Measurements from ENCODE around the gene SMARCE1. TPM values are rescaled to one million over a fixed set of nuclear protein-coding genes. Genes with fewer than 3 reads are reported as not detected.
A peak's percentile ranks its signal among the peaks of the same experiment; 100 is the strongest.
"Not testable (repeated sequence)": the region's sequence is repeated elsewhere in the genome, so short reads cannot be mapped to it uniquely, and the experiment has no call there.

The SMARCE1 gene
- polyA plus RNA-seq, 2 of the 4 experiments (the other 2 are of a cell fraction), result 109 to 111 TPM

GRCh38 chr17:40588552-40588951, 59.1 kb downstream of the SMARCE1 start:
- no peak for FAIRE-seq
- Histone ChIP-seq H3K27ac (no peak overlapping the region), H3K4me1 (no peaks in the 10 kb centered on the region), H3K9me3 (peaks cover 11% of the 10 kb centered on the region; the same call in 1 of the 3 replicates), H3K4me2 (no peak overlapping the region), H3K4me3 (no peak overlapping the region)
- CTCF ChIA-PET, result interaction anchor here (1.2 to 4.9 kb wide), 2 partner anchors 28 to 269 kb away, joined by 3 to 25 read pairs; no protein-coding TSS in a partner anchor
- POLR2A ChIA-PET, result no interaction called here
- DNase-seq (ENCODE audit: low read depth in 1 of 2, low spot score in 1 of 2), result no peak
- no peak for TF ChIP-seq ATOH8 (CRISPR knock-in tag; IDR thresholded peaks at IDR 0.05; ENCODE audit: low read depth)
- ATAC-seq, result no peak
- WGBS (ENCODE audit: missing lambda C conversion rate), result 73% methylated on average over 2 of the region's 2 CpGs

DNA sequence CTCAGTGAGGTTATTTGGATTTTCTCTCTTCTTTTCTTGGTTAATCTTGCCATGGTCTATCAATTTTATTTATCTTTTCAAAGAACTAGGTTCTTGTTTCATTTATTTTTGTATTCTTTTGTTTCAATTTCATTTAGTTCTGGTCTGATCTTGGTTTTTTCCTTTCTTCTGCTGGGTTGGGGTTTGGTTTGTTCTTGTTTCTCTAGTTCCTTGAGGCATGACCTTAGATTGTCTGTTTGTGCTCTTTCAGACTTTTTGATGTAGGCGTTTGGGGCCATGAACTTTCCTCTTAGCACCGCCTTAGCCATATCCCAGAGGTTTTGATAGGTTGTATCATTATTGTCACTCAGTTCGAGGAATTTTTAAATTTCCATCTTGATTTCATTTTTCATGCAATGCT, 61.4 kb downstream of the SMARCE1 start:
- DNase-seq (ENCODE audit: low read depth in 1 of 2, low spot score in 1 of 2); H3K27ac ChIP-seq; FAIRE-seq; H3K4me1 ChIP-seq; H3K4me3 ChIP-seq; ATAC-seq; H3K4me2 ChIP-seq: not testable (repeated sequence)
- CTCF ChIA-PET, result interaction anchor here (1.2 to 4.9 kb wide), 3 partner anchors 26 to 1077 kb away, joined by 3 to 25 read pairs (median 3); no protein-coding TSS in a partner anchor
- POLR2A ChIA-PET, result interaction anchor here (1.0 kb wide), 1 partner anchor 233 kb away, joined by 3 read pairs; no protein-coding TSS in a partner anchor
- H3K9me3 ChIP-seq, result peaks cover 11% of the 10 kb centered on the region; the same call in 1 of the 3 replicates
- WGBS (ENCODE audit: missing lambda C conversion rate), result 40% methylated on average over 3 of the region's 3 CpGs

DNA sequence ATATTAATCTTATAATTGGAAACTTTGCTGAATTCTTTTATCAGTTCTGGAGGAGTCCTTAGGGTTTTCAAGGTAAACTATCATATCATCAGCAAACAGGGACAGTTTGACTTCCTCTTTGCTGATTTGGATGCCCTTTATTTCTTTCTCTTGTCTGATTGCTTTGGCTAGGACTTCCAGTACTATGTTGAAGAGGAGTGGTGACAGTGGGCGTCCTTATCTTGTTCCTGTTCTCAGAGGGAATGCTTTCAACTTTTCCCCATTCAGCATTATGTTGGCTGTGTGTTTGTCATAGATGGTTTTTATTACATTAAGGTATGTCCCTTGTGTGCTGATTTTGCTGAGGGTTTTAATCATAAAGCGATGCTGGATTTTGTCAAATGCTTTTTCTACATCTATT, 62.7 kb downstream of the SMARCE1 start:
- 41% methylated on average over 2 of the region's 2 CpGs for WGBS (ENCODE audit: missing lambda C conversion rate)
- H3K9me3 ChIP-seq, result peaks cover 11% of the 10 kb centered on the region; the same call in 1 of the 3 replicates
- FAIRE-seq; H3K27ac ChIP-seq; H3K4me2 ChIP-seq; ATAC-seq; H3K4me1 ChIP-seq; DNase-seq (ENCODE audit: low read depth in 1 of 2, low spot score in 1 of 2); POLR2A ChIA-PET; H3K4me3 ChIP-seq: not testable (repeated sequence)
- CTCF ChIA-PET, result interaction anchor here (0.7 to 2.0 kb wide), 4 partner anchors 9 to 208 kb away, joined by 3 to 5 read pairs (median 4); no protein-coding TSS in a partner anchor

- H3K4me1 ChIP-seq, result no peaks in the 10 kb centered on the region
- WGBS (ENCODE audit: missing lambda C conversion rate), result 34% methylated on average over 11 of the region's 11 CpGs
- no peak for FAIRE-seq
- TF ChIP-seq FOSB (CRISPR knock-in tag; IDR thresholded peaks at IDR 0.05) (no peak), NR3C1 (IDR thresholded peaks at IDR 0.05) (no peak), RNF2 (IDR thresholded peaks at IDR 0.05; ENCODE audit: borderline replicate concordance, low read depth) (no peak), CHD4 (IDR thresholded peaks at IDR 0.05; ENCODE audit: borderline replicate concordance) (no peak), PHF8 (IDR thresholded peaks at IDR 0.05; ENCODE audit: borderline replicate concordance, low read depth) (no peak), JUNB (IDR thresholded peaks at IDR 0.05) (no peak), RCOR1 (IDR thresholded peaks at IDR 0.05; ENCODE audit: low read depth, low read length) (no peak), FOXS1 (CRISPR knock-in tag; IDR thresholded peaks at IDR 0.05) (no peak)
- TF ChIP-seq, protein P1, sequence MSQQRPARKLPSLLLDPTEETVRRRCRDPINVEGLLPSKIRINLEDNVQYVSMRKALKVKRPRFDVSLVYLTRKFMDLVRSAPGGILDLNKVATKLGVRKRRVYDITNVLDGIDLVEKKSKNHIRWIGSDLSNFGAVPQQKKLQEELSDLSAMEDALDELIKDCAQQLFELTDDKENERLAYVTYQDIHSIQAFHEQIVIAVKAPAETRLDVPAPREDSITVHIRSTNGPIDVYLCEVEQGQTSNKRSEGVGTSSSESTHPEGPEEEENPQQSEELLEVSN (IDR thresholded peaks at IDR 0.05; ENCODE audit: borderline replicate concordance, low read depth), result no peak
- ChIA-PET CTCF (interaction anchor here (0.6 to 3.1 kb wide), 6 partner anchors 11 to 1066 kb away, joined by 3 to 10 read pairs (median 6); no protein-coding TSS in a partner anchor), POLR2A (no interaction called here)
- H3K27ac ChIP-seq, result no peak overlapping the region
- H3K4me3 ChIP-seq, result no peak overlapping the region
- H3K4me2 ChIP-seq, result no peak overlapping the region
- no peak for DNase-seq (ENCODE audit: low read depth in 1 of 2, low spot score in 1 of 2)
- ATAC-seq, result 0 out of 6 replicates have a peak, but pooled peaks have one; percentile 26 to 39
- H3K9me3 ChIP-seq, result peaks cover 7% of the 10 kb centered on the region; the same call in 1 of the 3 replicates
These were observed 65.2 kb downstream of the SMARCE1 start for GRCh38 chr17:40582328-40582901.

DNA sequence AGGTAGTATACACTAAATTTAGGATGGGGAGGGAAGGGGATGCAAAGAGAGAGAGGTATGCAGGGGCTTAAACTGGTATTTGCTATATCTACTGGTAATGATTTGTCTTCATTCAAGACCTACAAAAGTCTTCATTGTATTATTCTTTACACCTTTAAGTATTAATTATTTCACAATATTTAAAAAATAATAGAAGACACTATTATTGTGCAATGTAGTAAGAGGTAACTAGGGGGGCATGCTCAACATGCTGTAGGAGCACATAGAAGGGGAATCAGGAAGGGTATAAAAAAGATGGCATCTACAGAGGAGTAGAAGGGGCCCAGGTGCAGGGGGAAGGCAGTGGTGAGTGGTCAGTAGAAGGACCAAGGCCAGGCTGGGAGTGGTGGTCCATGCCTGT, 67.5 kb downstream of the SMARCE1 start:
- no peak for FAIRE-seq
- CTCF ChIA-PET, result interaction anchor here (1.7 kb wide), 1 partner anchor 8 kb away, joined by 5 read pairs; no protein-coding TSS in a partner anchor
- TF ChIP-seq FOXS1 (CRISPR knock-in tag; IDR thresholded peaks at IDR 0.05) (no peak), HMGXB4 (CRISPR knock-in tag; IDR thresholded peaks at IDR 0.05; ENCODE audit: borderline replicate concordance) (no peak), NFE2L2 (conservative IDR thresholded peaks at IDR 0.05; ENCODE audit: low read length) (no peak), ZNF302 (CRISPR knock-in tag; IDR thresholded peaks at IDR 0.05) (no peak), EP300 (IDR thresholded peaks at IDR 0.05) (no peak), POLR2A (IDR thresholded peaks at IDR 0.05; ENCODE audit: low read length) (no peak), RARB (CRISPR knock-in tag; IDR thresholded peaks at IDR 0.05) (no peak), HOXA7 (CRISPR knock-in tag; IDR thresholded peaks at IDR 0.05) (no peak), JUN (IDR thresholded peaks at IDR 0.05) (no peak), HOXB5 (CRISPR knock-in tag; IDR thresholded peaks at IDR 0.05) (no peak), BCL3 (IDR thresholded peaks at IDR 0.05) (no peak), EHF (CRISPR knock-in tag; IDR thresholded peaks at IDR 0.05) (no peak), CHD2 (IDR thresholded peaks at IDR 0.05; ENCODE audit: low read length, partially characterized antibody) (no peak)
- TF ChIP-seq, protein P2, sequence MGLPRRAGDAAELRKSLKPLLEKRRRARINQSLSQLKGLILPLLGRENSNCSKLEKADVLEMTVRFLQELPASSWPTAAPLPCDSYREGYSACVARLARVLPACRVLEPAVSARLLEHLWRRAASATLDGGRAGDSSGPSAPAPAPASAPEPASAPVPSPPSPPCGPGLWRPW (IDR thresholded peaks at IDR 0.05), result no peak

More for the DNA sequence above, 67.5 kb downstream of the SMARCE1 start:
- POLR2A ChIA-PET, result no interaction called here
- Histone ChIP-seq H3K27ac (no peak overlapping the region), H3K9me3 (peaks cover 15% of the 10 kb centered on the region; the same call in 2 of the 3 replicates), H3K4me3 (no peak overlapping the region), H3K4me2 (no peak overlapping the region), H3K4me1 (no peaks in the 10 kb centered on the region)
- ATAC-seq, result no peak
- no peak for DNase-seq (ENCODE audit: low read depth in 1 of 2, low spot score in 1 of 2)
